ENCODE measurements around the gene POU2F2.

Gene POU2F2

GRCh38 chr19:42148266-42148665 is 16.0 kb upstream of the POU2F2 start:
- no peak for TF ChIP-seq CTCF (IDR thresholded peaks at IDR 0.05; ENCODE audit: borderline replicate concordance, extremely low read depth, low read length, poor library complexity, severe bottlenecking)
- TF ChIP-seq EZH2 (IDR thresholded peaks at IDR 0.05; ENCODE audit: borderline replicate concordance, low read depth, low read length, severe bottlenecking): no peak
- Histone ChIP-seq H3K4me3 (ENCODE audit: low read depth in 1 of 2, low read length in 2 of 2) (no peak overlapping the region), H3K4me1 (ENCODE audit: insufficient read depth, low read length) (no peaks in the 10 kb centered on the region), H3K27ac (ENCODE audit: low read length) (no peak overlapping the region), H3K27me3 (ENCODE audit: insufficient read depth, low read length, poor library complexity) (peaks cover 8% of the 10 kb centered on the region), H3K36me3 (ENCODE audit: insufficient read depth, low read length) (no peaks in the 10 kb centered on the region), H2AFZ (ENCODE audit: low read depth, low read length) (no peak overlapping the region), H3K9me3 (ENCODE audit: insufficient read depth, low read length, severe bottlenecking) (no peaks in the 10 kb centered on the region), H4K20me1 (ENCODE audit: insufficient read depth, low read length) (peaks cover 7% of the 10 kb centered on the region; the same call in 1 of the 2 replicates), H3K9ac (ENCODE audit: low read depth, low read length) (no peak overlapping the region), H3K4me2 (ENCODE audit: insufficient read depth, low read length) (no peak overlapping the region), H3K79me2 (ENCODE audit: insufficient read depth, low read length) (no peaks in the 10 kb centered on the region)
- DNase-seq (no peak), ATAC-seq (ENCODE audit: insufficient read depth, low read depth) (peak; percentile 49; the same call in 1 of the 3 replicates)

DNA sequence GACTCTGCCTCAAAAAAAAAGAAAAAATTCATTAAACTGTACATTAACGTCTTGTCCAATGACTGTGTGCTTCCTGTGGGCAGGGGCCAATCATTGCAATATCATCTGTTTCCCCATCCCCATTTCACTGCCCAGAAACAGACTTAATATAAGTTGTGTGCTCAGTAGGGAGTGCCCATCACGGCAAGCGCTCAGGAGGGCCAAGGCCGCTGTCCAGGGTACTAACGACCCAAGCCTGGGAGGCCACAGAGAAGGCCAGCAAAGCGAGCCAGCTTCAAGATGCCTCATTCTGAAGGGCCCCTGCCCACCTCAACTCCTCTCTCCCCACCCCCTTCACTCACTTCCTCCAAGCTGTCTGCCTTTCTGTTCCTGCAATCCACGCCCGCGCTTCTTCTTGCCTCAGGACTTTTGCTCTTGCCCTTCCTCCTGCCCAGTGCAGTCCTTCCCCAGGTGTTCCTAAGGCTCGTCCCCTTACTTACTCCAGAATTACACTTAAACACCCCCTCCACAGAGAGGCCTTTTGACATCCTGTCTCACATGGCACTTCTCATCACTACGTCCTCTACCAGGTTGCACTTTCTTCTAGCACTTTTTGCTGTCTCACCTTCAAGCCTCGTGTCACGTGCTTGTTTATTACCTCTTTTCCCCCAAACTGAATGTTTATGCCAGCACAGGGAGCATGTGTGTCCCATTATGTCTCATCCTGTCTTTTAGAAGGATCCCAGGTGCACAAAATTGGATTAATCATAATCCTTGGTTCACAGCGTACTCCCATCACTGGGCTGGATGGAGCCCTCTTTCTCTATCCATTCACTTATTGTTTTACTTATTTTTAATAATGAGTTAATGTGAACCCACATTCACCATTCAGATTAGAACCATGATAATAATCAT is 11.3 kb upstream of the POU2F2 start:
- Histone ChIP-seq H2AFZ (ENCODE audit: low read depth, low read length) (no peak overlapping the region), H3K4me1 (ENCODE audit: insufficient read depth, low read length) (no peaks in the 10 kb centered on the region), H3K36me3 (ENCODE audit: insufficient read depth, low read length) (no peaks in the 10 kb centered on the region), H3K9me3 (ENCODE audit: insufficient read depth, low read length, severe bottlenecking) (no peaks in the 10 kb centered on the region), H3K9ac (ENCODE audit: low read depth, low read length) (no peak overlapping the region), H3K4me2 (ENCODE audit: insufficient read depth, low read length) (no peak overlapping the region), H3K79me2 (ENCODE audit: insufficient read depth, low read length) (no peaks in the 10 kb centered on the region), H3K4me3 (ENCODE audit: low read depth in 1 of 2, low read length in 2 of 2) (no peak overlapping the region), H4K20me1 (ENCODE audit: insufficient read depth, low read length) (peaks cover 15% of the 10 kb centered on the region; the same call in 1 of the 2 replicates), H3K27ac (ENCODE audit: low read length) (no peak overlapping the region), H3K27me3 (ENCODE audit: insufficient read depth, low read length, poor library complexity) (peaks cover 7% of the 10 kb centered on the region)
- no peak for TF ChIP-seq CTCF (IDR thresholded peaks at IDR 0.05; ENCODE audit: borderline replicate concordance, extremely low read depth, low read length, poor library complexity, severe bottlenecking)
- TF ChIP-seq EZH2 (IDR thresholded peaks at IDR 0.05; ENCODE audit: borderline replicate concordance, low read depth, low read length, severe bottlenecking): no peak
- DNase-seq (peak; percentile 60), ATAC-seq (ENCODE audit: insufficient read depth, low read depth) (peak; percentile 60; the same call in 1 of the 3 replicates)

DNA sequence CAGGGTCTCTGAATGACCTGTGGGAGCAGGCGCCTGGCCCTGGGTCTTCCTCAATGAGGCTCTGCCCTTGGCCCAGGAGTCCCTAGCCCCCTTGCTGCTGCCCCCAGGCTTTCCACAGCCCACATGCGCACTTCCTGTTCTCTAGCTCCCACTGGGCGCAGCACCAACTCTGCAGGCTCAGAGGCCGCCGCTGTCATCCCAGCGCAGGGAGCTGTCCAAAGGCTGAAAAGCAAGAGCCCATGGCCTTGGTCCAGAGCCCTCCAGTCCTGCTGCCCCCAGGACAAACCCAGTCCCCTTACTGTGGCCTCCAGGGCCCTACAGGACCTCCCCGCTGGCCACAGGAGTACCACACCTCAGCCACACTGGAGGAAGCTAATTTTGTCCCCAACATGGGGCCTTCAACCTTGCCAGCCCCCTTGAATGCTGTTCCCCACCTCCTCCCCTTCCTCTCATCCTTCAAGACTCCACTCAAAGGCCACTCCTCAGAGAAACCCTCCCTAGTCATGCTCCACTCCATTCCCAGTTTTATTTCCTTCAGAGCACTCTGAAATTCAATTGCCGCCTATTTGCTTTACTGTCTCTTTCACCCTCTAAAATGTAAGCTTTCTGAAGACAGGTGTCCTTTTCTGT is 8.0 kb upstream of the POU2F2 start:
- no peak overlapping the region for H3K9ac ChIP-seq (ENCODE audit: low read depth, low read length)
- DNase-seq (peak; percentile 77), ATAC-seq (ENCODE audit: insufficient read depth, low read depth) (peak; percentile 93)
- H2AFZ ChIP-seq (ENCODE audit: low read depth, low read length): no peak overlapping the region
- H3K27me3 ChIP-seq (ENCODE audit: insufficient read depth, low read length, poor library complexity): no peaks in the 10 kb centered on the region
- no peaks in the 10 kb centered on the region for H3K36me3 ChIP-seq (ENCODE audit: insufficient read depth, low read length)
- peak; percentile 49 for TF ChIP-seq EZH2 (IDR thresholded peaks at IDR 0.05; ENCODE audit: borderline replicate concordance, low read depth, low read length, severe bottlenecking)
- peak; percentile 29 for TF ChIP-seq CTCF (IDR thresholded peaks at IDR 0.05; ENCODE audit: borderline replicate concordance, extremely low read depth, low read length, poor library complexity, severe bottlenecking)
- no peak overlapping the region for H3K4me2 ChIP-seq (ENCODE audit: insufficient read depth, low read length)
- no peaks in the 10 kb centered on the region for H3K9me3 ChIP-seq (ENCODE audit: insufficient read depth, low read length, severe bottlenecking)
- no peaks in the 10 kb centered on the region for H3K79me2 ChIP-seq (ENCODE audit: insufficient read depth, low read length)
- H3K4me3 ChIP-seq (ENCODE audit: low read depth in 1 of 2, low read length in 2 of 2): no peak overlapping the region
- peaks cover 8% of the 10 kb centered on the region for H3K4me1 ChIP-seq (ENCODE audit: insufficient read depth, low read length)
- 0 out of 2 replicates have a peak, but pooled peaks cover 13% of the 10 kb centered on the region for H4K20me1 ChIP-seq (ENCODE audit: insufficient read depth, low read length)
- H3K27ac ChIP-seq (ENCODE audit: low read length): no peak overlapping the region
